HG03045 (cell line): Measurements from ENCODE around the gene PFKFB1.
"Not testable (repeated sequence)": the region's sequence is repeated elsewhere in the genome, so short reads cannot be mapped to it uniquely, and the experiment has no call there.

ENCODE experiments used
- ATAC-seq: cut with Tn5 transposase; IDR thresholded peaks from one replicate; pipeline ENCODE4 v1.9.1; 2021; ENCODE audit warnings: mild to moderate bottlenecking, moderate library complexity; ENCODE audit not compliant: unreplicated experiment

PFKFB1 gene

GRCh38 chrX:54994668-54995351 is 822 bp upstream of the PFKFB1 start:
- ATAC-seq: no peak

- no peak for ATAC-seq
Measured at GRCh38 chrX:54992911-54993622, 921 bp downstream of the PFKFB1 start.

GRCh38 chrX:54991706-54992105 is 2.3 kb downstream of the PFKFB1 start:
- ATAC-seq: no peak

GRCh38 chrX:54983306-54983705 is 10.7 kb downstream of the PFKFB1 start:
- not testable (repeated sequence) for ATAC-seq

- no peak for ATAC-seq
Measured at GRCh38 chrX:54980334-54980733, 13.7 kb downstream of the PFKFB1 start.

- no peak for ATAC-seq
Measured at GRCh38 chrX:54979432-54979831, 14.6 kb downstream of the PFKFB1 start.

- ATAC-seq: no peak
Measured at GRCh38 chrX:54978448-54978847, 15.5 kb downstream of the PFKFB1 start.

GRCh38 chrX:54977387-54977786 is 16.6 kb downstream of the PFKFB1 start:
- no peak for ATAC-seq

- ATAC-seq: no peak
Measured at GRCh38 chrX:54964766-54965497, 29.1 kb downstream of the PFKFB1 start.

GRCh38 chrX:54961750-54962149 is 32.2 kb downstream of the PFKFB1 start:
- ATAC-seq: no peak

GRCh38 chrX:54950730-54951375 is 43.1 kb downstream of the PFKFB1 start:
- ATAC-seq: no peak

- no peak for ATAC-seq
Measured at GRCh38 chrX:54945224-54945623, 48.8 kb downstream of the PFKFB1 start.

- no peak for ATAC-seq
Measured at GRCh38 chrX:54944816-54945215, 49.2 kb downstream of the PFKFB1 start.

- ATAC-seq: no peak
Measured at GRCh38 chrX:54937416-54937815, 56.6 kb downstream of the PFKFB1 start.

GRCh38 chrX:54935306-54935705 is 58.7 kb downstream of the PFKFB1 start:
- ATAC-seq: no peak

GRCh38 chrX:54934890-54935289 is 59.1 kb downstream of the PFKFB1 start:
- ATAC-seq: no peak

GRCh38 chrX:54934058-54934457 is 59.9 kb downstream of the PFKFB1 start:
- no peak for ATAC-seq

- no peak for ATAC-seq
Measured at GRCh38 chrX:54933150-54933826, 60.7 kb downstream of the PFKFB1 start.

- ATAC-seq: no peak
Measured at GRCh38 chrX:54931107-54931506, 62.9 kb downstream of the PFKFB1 start.

- no peak for ATAC-seq
Measured at GRCh38 chrX:54930291-54931049, 63.5 kb downstream of the PFKFB1 start.
